ENCODE results near the gene RFFL. TPM values are rescaled to one million over a fixed set of nuclear protein-coding genes. Genes with fewer than 3 reads are reported as not detected.

RFFL gene
- total RNA-seq, 1 donor from 2014 or later: 20.7 TPM

GRCh38 chr17:34974794-34975785, 88.4 kb downstream of the RFFL start:
- peak; percentile 21 for DNase-seq (ENCODE audit: low read depth)

- no peak for DNase-seq (ENCODE audit: low read depth)
These were observed 89.3 kb downstream of the RFFL start for GRCh38 chr17:34974179-34974578.

GRCh38 chr17:34961093-34961911, 102.2 kb downstream of the RFFL start, which contains the start of the genes CCT6B and ZNF830:
CCT6B (minus strand) TSS chr17:34961460; CDS start chr17:34961393, 67 bp downstream.
ZNF830 (plus strand) TSS chr17:34961540; CDS start chr17:34961567, 27 bp downstream.
- DNase-seq (ENCODE audit: low read depth): peak; percentile 92

- no peak for DNase-seq (ENCODE audit: low read depth)
These were observed 105.1 kb downstream of the RFFL start for GRCh38 chr17:34958438-34958837.

Other genes starting within 250 kb of the RFFL start
- 0.85 and 1.4 TPM in 2 replicates for gene CCT6B, start 102.2 kb downstream of the RFFL start, total RNA-seq
- gene ZNF830, start 102.2 kb downstream of the RFFL start, total RNA-seq: 9.6 and 16.6 TPM in 2 replicates
- 24.3 and 40.8 TPM in 2 replicates for gene LIG3, start 83.2 kb downstream of the RFFL start, total RNA-seq
- gene RAD51D, start 56.2 kb upstream of the RFFL start, total RNA-seq: 7.8 and 8.8 TPM in 2 replicates
- not detected in 2 replicates for gene FNDC8, start 57.9 kb upstream of the RFFL start, total RNA-seq
- gene NLE1, start 78.6 kb upstream of the RFFL start, total RNA-seq: 18.2 and 28.8 TPM in 2 replicates
- gene UNC45B, start 84.1 kb upstream of the RFFL start, total RNA-seq: not detected in 2 replicates
- gene SLC35G3, start 130.7 kb upstream of the RFFL start, total RNA-seq: not detected in 2 replicates
- gene SLFN5, start 179.4 kb upstream of the RFFL start, total RNA-seq: 67.4 and 82.7 TPM in 2 replicates

Data from renal cortical epithelial cell (primary cell).